Endothelial cell (in vitro differentiated cells): ENCODE data around the gene DRC7. TPM values are rescaled to one million over a fixed set of nuclear protein-coding genes. Genes with fewer than 3 reads are reported as not detected.

Experiments used
- DNase-seq: peaks from one replicate; pipeline ENCODE4 v3.0.0; 2021; ENCODE audit warnings: low spot score
- H3K27ac Mint-ChIP-seq: one replicate; pipeline ENCODE4 v1.8.0; 2021; ENCODE audit warnings: mixed read lengths, inconsistent platforms; ENCODE audit not compliant: unreplicated experiment
- H3K27me3 Mint-ChIP-seq: one replicate; pipeline ENCODE4 v1.8.0; 2021; ENCODE audit warnings: mild to moderate bottlenecking, moderate library complexity, mixed read lengths, inconsistent platforms; ENCODE audit not compliant: unreplicated experiment
- H3K36me3 Mint-ChIP-seq: one replicate; pipeline ENCODE4 v1.8.0; 2021; ENCODE audit warnings: mild to moderate bottlenecking, low read depth, mixed read lengths, inconsistent platforms; ENCODE audit not compliant: unreplicated experiment
- H3K4me1 Mint-ChIP-seq: one replicate; pipeline ENCODE4 v1.8.0; 2021; ENCODE audit warnings: mild to moderate bottlenecking, mixed read lengths, inconsistent platforms; ENCODE audit not compliant: unreplicated experiment
- H3K4me3 Mint-ChIP-seq: one replicate; pipeline ENCODE4 v1.8.0; 2021; ENCODE audit warnings: mild to moderate bottlenecking, mixed read lengths, inconsistent platforms; ENCODE audit not compliant: unreplicated experiment
- H3K9me3 Mint-ChIP-seq: one replicate; pipeline ENCODE4 v1.8.0; 2021; ENCODE audit warnings: mixed read lengths, inconsistent platforms; ENCODE audit not compliant: unreplicated experiment
- CTCF ChIP-seq: fragments of 200-600 bp; sonication (generic); IDR thresholded peaks from one replicate; pipeline ENCODE4 v1.5.0; 2021; ENCODE audit warnings: antibody characterized with exemption; ENCODE audit not compliant: unreplicated experiment
- total RNA-seq: library from RNA; stranded (reverse); fragmentation: NEBNext Ultra II Directional; extraction: Animal tissue kit (Norgen Biotek cat#: 25700); gene quantifications from one replicate; pipeline ENCODE4 v1.2.1, GENCODE V29; 2021; ENCODE audit not compliant: unreplicated experiment

DRC7 gene
- total RNA-seq, 1 donor from 2014 or later: 1.8 TPM

GRCh38 chr16:57747496-57747895, 52.9 kb downstream of the DRC7 start:
- TF ChIP-seq CTCF: no peak
- no peaks in the 10 kb centered on the region for H3K4me1 Mint-ChIP-seq
- H3K27me3 Mint-ChIP-seq: peaks cover 12% of the 10 kb centered on the region
- peaks cover 27% of the 10 kb centered on the region for H3K36me3 Mint-ChIP-seq
- no peak for DNase-seq
- no peaks in the 10 kb centered on the region for H3K9me3 Mint-ChIP-seq
- H3K4me3 Mint-ChIP-seq: no peak overlapping the region
- no peak overlapping the region for H3K27ac Mint-ChIP-seq

- Mint-ChIP-seq H3K36me3 (peaks cover 27% of the 10 kb centered on the region), H3K27me3 (peaks cover 12% of the 10 kb centered on the region), H3K27ac (no peak overlapping the region), H3K4me3 (no peak overlapping the region), H3K4me1 (no peaks in the 10 kb centered on the region), H3K9me3 (no peaks in the 10 kb centered on the region)
- TF ChIP-seq CTCF: no peak
- DNase-seq: no peak
These were observed 53.4 kb downstream of the DRC7 start for GRCh38 chr16:57747996-57748395.

GRCh38 chr16:57748596-57748995, 54.0 kb downstream of the DRC7 start:
- no peak overlapping the region for H3K4me3 Mint-ChIP-seq

GRCh38 chr16:57749101-57749692, 54.6 kb downstream of the DRC7 start:
- no peak for TF ChIP-seq CTCF
- Mint-ChIP-seq H3K36me3 (peaks cover 26% of the 10 kb centered on the region), H3K9me3 (no peaks in the 10 kb centered on the region), H3K27me3 (peaks cover 13% of the 10 kb centered on the region), H3K4me3 (no peak overlapping the region), H3K4me1 (no peaks in the 10 kb centered on the region), H3K27ac (no peak overlapping the region)
- DNase-seq: no peak

More at GRCh38 chr16:57748596-57748995, 54.0 kb downstream of the DRC7 start:
- no peaks in the 10 kb centered on the region for H3K9me3 Mint-ChIP-seq
- H3K4me1 Mint-ChIP-seq: no peaks in the 10 kb centered on the region
- TF ChIP-seq CTCF: no peak
- no peak for DNase-seq
- peaks cover 26% of the 10 kb centered on the region for H3K36me3 Mint-ChIP-seq
- no peak overlapping the region for H3K27ac Mint-ChIP-seq
- peaks cover 12% of the 10 kb centered on the region for H3K27me3 Mint-ChIP-seq

GRCh38 chr16:57749856-57750452, 55.3 kb downstream of the DRC7 start:
- H3K27me3 Mint-ChIP-seq: peaks cover 13% of the 10 kb centered on the region
- no peak for DNase-seq
- TF ChIP-seq CTCF: no peak
- no peak overlapping the region for H3K4me3 Mint-ChIP-seq
- H3K4me1 Mint-ChIP-seq: no peaks in the 10 kb centered on the region
- H3K9me3 Mint-ChIP-seq: no peaks in the 10 kb centered on the region
- no peak overlapping the region for H3K27ac Mint-ChIP-seq
- peaks cover 24% of the 10 kb centered on the region for H3K36me3 Mint-ChIP-seq
